Caco-2 (cell line): ENCODE data around the gene VOPP1. TPM values are rescaled to one million over a fixed set of nuclear protein-coding genes. Genes with fewer than 3 reads are reported as not detected.

Source experiments
- BruUV-seq: library from RNA; stranded (reverse); fragments of 400-500 nt; replicated peaks from 2 replicates; lab custom pipeline; 2021; lab: Mats Ljungman, UMichigan
- CTCF ChIA-PET: fragments of 300-600 bp; sonication (Branson Sonifier 250); formaldehyde crosslinking; loops from one replicate; lab custom pipeline; 2022; ENCODE audit warnings: antibody characterized with exemption; lab: Charles Lee
- POLR2A ChIA-PET: fragments of 300-600 bp; sonication (Branson Sonifier 250); formaldehyde crosslinking; loops from one replicate; lab custom pipeline; 2022; ENCODE audit warnings: antibody characterized with exemption; lab: Charles Lee
- DNase-seq, 2 experiments: peaks; one replicate each; pipeline versions ENCODE4 v3.0.0 to v3.0.0-alpha.2; 2020 to 2022
- H3K27me3 ChIP-seq: replicated peaks from 2 replicates; pipeline ENCODE4 v1.6.0; 2011; ENCODE audit warnings: low read length; ENCODE audit not compliant: control insufficient read depth, insufficient read depth
- H3K36me3 ChIP-seq: 2 replicates; pipeline ENCODE4 v1.5.1; 2011; ENCODE audit warnings: low read length; ENCODE audit not compliant: control insufficient read depth, insufficient read depth
- H3K4me1 ChIP-seq: fragments of 250-450 bp; sonication (Bioruptor Pico); 2 replicates; pipeline ENCODE4 v1.5.1; 2020; ENCODE audit warnings: mild to moderate bottlenecking
- H3K4me3 ChIP-seq: 2 replicates; pipeline ENCODE4 v1.5.1; 2011; ENCODE audit warnings: low read depth, mild to moderate bottlenecking, control low read depth, low read length
- H3K9me3 ChIP-seq: fragments of 250-450 bp; sonication (Bioruptor Pico); 2 replicates; pipeline ENCODE4 v1.5.1; 2020; ENCODE audit warnings: mild to moderate bottlenecking, moderate library complexity
- H3K27ac Mint-ChIP-seq: one replicate; pipeline ENCODE4 v1.8.0; 2022; ENCODE audit warnings: mixed read lengths; ENCODE audit not compliant: unreplicated experiment
- H3K27me3 Mint-ChIP-seq: one replicate; pipeline ENCODE4 v1.8.0; 2022; ENCODE audit warnings: mixed read lengths; ENCODE audit not compliant: insufficient read depth, unreplicated experiment
- H3K36me3 Mint-ChIP-seq: one replicate; pipeline ENCODE4 v1.8.0; 2022; ENCODE audit warnings: mild to moderate bottlenecking, mixed read lengths; ENCODE audit not compliant: insufficient read depth, unreplicated experiment
- H3K4me1 Mint-ChIP-seq: one replicate; pipeline ENCODE4 v1.8.0; 2022; ENCODE audit warnings: low read depth, mixed read lengths; ENCODE audit not compliant: unreplicated experiment
- H3K4me3 Mint-ChIP-seq: one replicate; pipeline ENCODE4 v1.8.0; 2022; ENCODE audit warnings: mild to moderate bottlenecking, moderate library complexity, mixed read lengths; ENCODE audit not compliant: unreplicated experiment
- H3K9me3 Mint-ChIP-seq: one replicate; pipeline ENCODE4 v1.8.0; 2022; ENCODE audit warnings: mixed read lengths; ENCODE audit not compliant: unreplicated experiment
- intact Hi-C: fragments of 100-400 bp; cut with micrococcal nuclease; formaldehyde crosslinking; loops from one replicate; pipeline ENCODE4 v1.10.0; 2022; ENCODE audit not compliant: unreplicated experiment
- total RNA-seq: library from RNA; stranded (reverse); gene quantifications from 2 replicates; pipeline ENCODE4 v1.2.3, GENCODE V29; 2022
- TF ChIP-seq, protein P1 (sequence below), 2 experiments: fragments of 200-600 bp in 1 of 2; IDR thresholded peaks; 1 replicate in 1 of 2; 2 replicates in 1 of 2; pipeline versions ENCODE4 v1.5.1 to v1.8.0; 2011 to 2022; ENCODE audit warnings: antibody characterized with exemption in 1 of 2, control low read depth in 1 of 2, inconsistent platforms in 1 of 2, low read depth in 1 of 2, low read length in 1 of 2, mild to moderate bottlenecking in 1 of 2, moderate library complexity in 1 of 2; ENCODE audit not compliant: insufficient read depth in 1 of 2, severe bottlenecking in 1 of 2, unreplicated experiment in 1 of 2

VOPP1 gene
- total RNA-seq, 1 experiment from 2014 or later: 46.8 TPM

DNA sequence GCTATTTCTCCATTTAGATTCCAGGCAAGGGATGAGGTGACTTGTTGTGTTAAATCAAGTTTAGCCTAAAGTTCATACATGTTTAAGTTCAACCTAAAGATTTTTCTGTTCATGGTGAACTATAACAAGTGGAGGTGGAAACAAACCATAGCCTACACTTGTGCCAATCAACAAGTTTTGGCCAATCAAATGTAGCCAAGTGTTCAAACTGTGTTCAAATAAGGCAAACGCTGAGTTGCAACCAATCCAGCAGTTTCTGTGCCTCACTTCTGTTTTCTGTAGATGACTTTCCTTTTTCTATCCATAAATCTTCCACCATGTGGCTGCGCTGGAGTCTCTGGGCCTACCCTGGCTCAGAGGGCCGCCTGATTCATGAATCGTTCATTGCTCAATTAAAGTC is 4.5 kb upstream of the VOPP1 start:
- Mint-ChIP-seq H3K4me3 (no peak overlapping the region), H3K27ac (no peak overlapping the region), H3K9me3 (no peaks in the 10 kb centered on the region), H3K36me3 (peaks cover 5% of the 10 kb centered on the region), H3K4me1 (peaks cover 16% of the 10 kb centered on the region), H3K27me3 (peaks cover 9% of the 10 kb centered on the region)
- H3K36me3 ChIP-seq: no peaks in the 10 kb centered on the region
- no peak for DNase-seq
- TF ChIP-seq, protein P1, sequence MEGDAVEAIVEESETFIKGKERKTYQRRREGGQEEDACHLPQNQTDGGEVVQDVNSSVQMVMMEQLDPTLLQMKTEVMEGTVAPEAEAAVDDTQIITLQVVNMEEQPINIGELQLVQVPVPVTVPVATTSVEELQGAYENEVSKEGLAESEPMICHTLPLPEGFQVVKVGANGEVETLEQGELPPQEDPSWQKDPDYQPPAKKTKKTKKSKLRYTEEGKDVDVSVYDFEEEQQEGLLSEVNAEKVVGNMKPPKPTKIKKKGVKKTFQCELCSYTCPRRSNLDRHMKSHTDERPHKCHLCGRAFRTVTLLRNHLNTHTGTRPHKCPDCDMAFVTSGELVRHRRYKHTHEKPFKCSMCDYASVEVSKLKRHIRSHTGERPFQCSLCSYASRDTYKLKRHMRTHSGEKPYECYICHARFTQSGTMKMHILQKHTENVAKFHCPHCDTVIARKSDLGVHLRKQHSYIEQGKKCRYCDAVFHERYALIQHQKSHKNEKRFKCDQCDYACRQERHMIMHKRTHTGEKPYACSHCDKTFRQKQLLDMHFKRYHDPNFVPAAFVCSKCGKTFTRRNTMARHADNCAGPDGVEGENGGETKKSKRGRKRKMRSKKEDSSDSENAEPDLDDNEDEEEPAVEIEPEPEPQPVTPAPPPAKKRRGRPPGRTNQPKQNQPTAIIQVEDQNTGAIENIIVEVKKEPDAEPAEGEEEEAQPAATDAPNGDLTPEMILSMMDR (IDR thresholded peaks at IDR 0.05; ENCODE audit: insufficient read depth in 1 of 2, low read depth in 1 of 2, low read length in 1 of 2, severe bottlenecking in 1 of 2, unreplicated experiment in 1 of 2): no peak
- no TSS peak for BruUV-seq
- no peaks in the 10 kb centered on the region for H3K9me3 ChIP-seq
- no peaks in the 10 kb centered on the region for H3K4me1 ChIP-seq
- ChIA-PET POLR2A (no interaction called here), CTCF (no interaction called here)
- no peaks in the 10 kb centered on the region; the same call in 1 of the 2 replicates for H3K27me3 ChIP-seq
- intact Hi-C loops: no loop called here
- no peak overlapping the region for H3K4me3 ChIP-seq

DNA sequence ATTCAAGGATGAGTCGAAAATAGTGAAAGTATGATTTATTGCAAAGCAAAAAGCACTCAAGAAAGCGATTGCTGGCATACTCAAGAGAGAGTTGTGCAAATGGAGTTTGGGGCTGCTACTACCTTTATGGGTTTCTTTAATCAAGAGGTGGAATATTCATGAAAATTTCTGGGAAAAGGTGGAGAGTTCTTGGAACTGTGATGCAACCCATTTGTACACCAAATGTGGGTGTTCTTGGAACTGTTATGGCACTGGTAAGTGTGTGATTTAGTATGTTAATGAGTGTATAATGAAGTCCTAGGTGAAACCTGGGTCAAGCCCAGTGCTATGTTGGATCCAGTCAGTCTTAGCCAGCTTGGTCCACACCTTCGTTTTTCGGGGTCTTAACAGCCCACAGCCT is 3.4 kb upstream of the VOPP1 start:
- H3K36me3 Mint-ChIP-seq: peaks cover 10% of the 10 kb centered on the region
- no peaks in the 10 kb centered on the region; the same call in 1 of the 2 replicates for H3K27me3 ChIP-seq
- H3K4me1 Mint-ChIP-seq: peaks cover 16% of the 10 kb centered on the region
- ChIA-PET POLR2A (no interaction called here), CTCF (interaction anchor here (0.6 kb wide), 1 partner anchor 10 kb away, joined by 13 read pairs; no protein-coding TSS in a partner anchor)
- no peak overlapping the region for H3K27ac Mint-ChIP-seq
- TF ChIP-seq, protein P1 (IDR thresholded peaks at IDR 0.05; ENCODE audit: insufficient read depth in 1 of 2, low read depth in 1 of 2, low read length in 1 of 2, severe bottlenecking in 1 of 2, unreplicated experiment in 1 of 2): no peak
- intact Hi-C loops: no loop called here
- H3K4me1 ChIP-seq: no peaks in the 10 kb centered on the region
- no TSS peak for BruUV-seq
- DNase-seq: no peak
- H3K9me3 Mint-ChIP-seq: no peaks in the 10 kb centered on the region
- peaks cover 6% of the 10 kb centered on the region for H3K27me3 Mint-ChIP-seq
- H3K4me3 Mint-ChIP-seq: no peak overlapping the region
- H3K4me3 ChIP-seq: no peak overlapping the region
- no peaks in the 10 kb centered on the region for H3K9me3 ChIP-seq
- no peaks in the 10 kb centered on the region for H3K36me3 ChIP-seq

DNA sequence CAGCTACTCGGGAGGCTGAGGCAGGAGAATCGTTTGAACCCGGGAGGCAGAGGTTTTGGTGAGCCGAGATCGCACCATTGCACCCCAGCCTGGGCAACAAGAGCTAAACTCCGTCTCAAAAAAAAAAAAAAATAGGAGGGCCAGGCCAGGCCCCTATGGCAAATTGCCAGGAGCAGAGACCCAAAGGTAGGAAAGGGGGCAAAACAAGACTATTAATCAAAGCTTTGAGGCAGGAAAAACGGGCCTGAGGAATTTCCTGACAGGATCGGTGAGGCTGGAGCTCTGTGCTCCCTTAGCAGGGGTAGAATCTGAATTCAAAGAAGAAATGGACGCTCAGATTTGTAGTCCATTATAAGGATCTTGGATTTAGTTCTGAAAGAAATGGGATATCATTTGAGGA is 2.8 kb upstream of the VOPP1 start:
- Histone ChIP-seq H3K27me3 (no peaks in the 10 kb centered on the region; the same call in 1 of the 2 replicates), H3K9me3 (no peaks in the 10 kb centered on the region), H3K4me1 (no peaks in the 10 kb centered on the region), H3K4me3 (no peak overlapping the region), H3K36me3 (no peaks in the 10 kb centered on the region)
- intact Hi-C loops: no loop called here
- Mint-ChIP-seq H3K27me3 (peaks cover 5% of the 10 kb centered on the region), H3K27ac (no peak overlapping the region), H3K4me1 (peaks cover 16% of the 10 kb centered on the region), H3K4me3 (no peak overlapping the region), H3K9me3 (no peaks in the 10 kb centered on the region), H3K36me3 (peaks cover 10% of the 10 kb centered on the region)
- ChIA-PET POLR2A (no interaction called here), CTCF (interaction anchor here (0.6 kb wide), 1 partner anchor 11 kb away, joined by 13 read pairs; no protein-coding TSS in a partner anchor)
- DNase-seq: no peak
- TF ChIP-seq, protein P1 (IDR thresholded peaks at IDR 0.05; ENCODE audit: insufficient read depth in 1 of 2, low read depth in 1 of 2, low read length in 1 of 2, severe bottlenecking in 1 of 2, unreplicated experiment in 1 of 2): no peak
- no TSS peak for BruUV-seq
